COLO668 (cell line): Measurements from ENCODE around the gene EIF4H.
"Not testable (repeated sequence)": the region's sequence is repeated elsewhere in the genome, so short reads cannot be mapped to it uniquely, and the experiment has no call there.

Source experiments
- DNase-seq: peaks from one replicate; lab custom pipeline; 2025; ENCODE audit not compliant: unreplicated experiment; lab: John Stamatoyannopoulos, UW

The EIF4H gene

GRCh38 chr7:74223711-74224510 is 49.8 kb downstream of the EIF4H start:
- DNase-seq = peak; percentile 60

- no peak for DNase-seq
Observed at GRCh38 chr7:74224511-74224832, 50.3 kb downstream of the EIF4H start.

GRCh38 chr7:74224907-74225306 is 50.8 kb downstream of the EIF4H start:
- DNase-seq = not testable (repeated sequence)

GRCh38 chr7:74225400-74225799 is 51.2 kb downstream of the EIF4H start:
- DNase-seq = no peak

- no peak for DNase-seq
Observed at GRCh38 chr7:74226633-74227032, 52.5 kb downstream of the EIF4H start.

- no peak for DNase-seq
Observed at GRCh38 chr7:74228951-74229900, 55.1 kb downstream of the EIF4H start.

GRCh38 chr7:74230446-74231231 is 56.5 kb downstream of the EIF4H start:
- no peak for DNase-seq

- DNase-seq = no peak
Observed at GRCh38 chr7:74231232-74231590, 57.1 kb downstream of the EIF4H start.

GRCh38 chr7:74233655-74234285 is 59.6 kb downstream of the EIF4H start:
- no peak for DNase-seq

- DNase-seq = no peak
Observed at GRCh38 chr7:74235518-74236268, 61.5 kb downstream of the EIF4H start.

- no peak for DNase-seq
Observed at GRCh38 chr7:74236284-74236683, 62.1 kb downstream of the EIF4H start.

- no peak for DNase-seq
Observed at GRCh38 chr7:74240482-74240881, 66.3 kb downstream of the EIF4H start.

- DNase-seq = no peak
Observed at GRCh38 chr7:74242122-74242443, 67.9 kb downstream of the EIF4H start.

- DNase-seq = no peak
Observed at GRCh38 chr7:74246497-74246896, 72.3 kb downstream of the EIF4H start.
